ENCODE measurements around the gene TCEANC2. TPM values are rescaled to one million over a fixed set of nuclear protein-coding genes. Genes with fewer than 3 reads are reported as not detected.

TCEANC2 gene
- total and polyA plus RNA-seq, 12 donors: 1.4 to 5.9 (median 3.9) TPM

DNA sequence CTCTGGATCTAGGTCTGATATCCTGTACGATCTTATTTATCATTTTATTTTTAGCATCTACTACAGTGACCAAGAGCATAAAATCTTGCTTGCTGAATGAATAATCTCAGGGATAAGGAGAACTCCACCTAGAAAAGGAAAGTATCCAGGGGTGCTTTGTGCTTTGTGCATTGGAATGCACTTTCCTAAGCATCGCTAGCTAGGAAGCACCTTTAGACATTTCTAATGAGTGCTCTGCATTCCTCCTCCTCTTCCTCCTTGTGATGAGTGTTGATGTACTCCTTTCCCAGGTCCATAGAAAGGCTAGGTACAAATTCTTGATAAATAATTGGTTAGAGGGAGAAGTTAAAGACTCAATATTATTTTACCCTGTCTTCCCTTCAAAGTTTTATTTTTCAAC is 31.4 kb downstream of the TCEANC2 start:
- H3K27me3 ChIP-seq: no peaks in the 10 kb centered on the region
- 91 to 93% methylated on average over 2 of the region's 2 CpGs for WGBS, 2 donors
- no peak overlapping the region for H3K27ac ChIP-seq
- DNase-seq: no peak
- H3K36me3 ChIP-seq: peaks cover 0 to 27% (median 0%) of the 10 kb centered on the region in 9 donors
- intact Hi-C loops (cut with DNase I): no loop called here
- TF ChIP-seq, protein P1, sequence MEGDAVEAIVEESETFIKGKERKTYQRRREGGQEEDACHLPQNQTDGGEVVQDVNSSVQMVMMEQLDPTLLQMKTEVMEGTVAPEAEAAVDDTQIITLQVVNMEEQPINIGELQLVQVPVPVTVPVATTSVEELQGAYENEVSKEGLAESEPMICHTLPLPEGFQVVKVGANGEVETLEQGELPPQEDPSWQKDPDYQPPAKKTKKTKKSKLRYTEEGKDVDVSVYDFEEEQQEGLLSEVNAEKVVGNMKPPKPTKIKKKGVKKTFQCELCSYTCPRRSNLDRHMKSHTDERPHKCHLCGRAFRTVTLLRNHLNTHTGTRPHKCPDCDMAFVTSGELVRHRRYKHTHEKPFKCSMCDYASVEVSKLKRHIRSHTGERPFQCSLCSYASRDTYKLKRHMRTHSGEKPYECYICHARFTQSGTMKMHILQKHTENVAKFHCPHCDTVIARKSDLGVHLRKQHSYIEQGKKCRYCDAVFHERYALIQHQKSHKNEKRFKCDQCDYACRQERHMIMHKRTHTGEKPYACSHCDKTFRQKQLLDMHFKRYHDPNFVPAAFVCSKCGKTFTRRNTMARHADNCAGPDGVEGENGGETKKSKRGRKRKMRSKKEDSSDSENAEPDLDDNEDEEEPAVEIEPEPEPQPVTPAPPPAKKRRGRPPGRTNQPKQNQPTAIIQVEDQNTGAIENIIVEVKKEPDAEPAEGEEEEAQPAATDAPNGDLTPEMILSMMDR (IDR thresholded peaks at IDR 0.05): no peak
- no peaks in the 10 kb centered on the region for H3K9me3 ChIP-seq
- no peaks in the 10 kb centered on the region for H3K4me1 ChIP-seq
- no peak overlapping the region for H3K4me3 ChIP-seq
- ATAC-seq: no peak

- Histone ChIP-seq H3K36me3 (peaks cover 0 to 36% (median 0%) of the 10 kb centered on the region in 9 donors), H3K9me3 (no peaks in the 10 kb centered on the region), H3K27me3 (no peaks in the 10 kb centered on the region), H3K4me1 (no peaks in the 10 kb centered on the region), H3K4me3 (no peak overlapping the region), H3K27ac (no peak overlapping the region)
- WGBS, 2 donors: 93 to 100% methylated on average over 1 of the region's 1 CpG
- TF ChIP-seq, protein P1 (IDR thresholded peaks at IDR 0.05): no peak
- no peak for ATAC-seq
- intact Hi-C loops (cut with DNase I): no loop called here
- no peak for DNase-seq
Observed at GRCh38 chr1:54086754-54087153, 33.3 kb downstream of the TCEANC2 start.

DNA sequence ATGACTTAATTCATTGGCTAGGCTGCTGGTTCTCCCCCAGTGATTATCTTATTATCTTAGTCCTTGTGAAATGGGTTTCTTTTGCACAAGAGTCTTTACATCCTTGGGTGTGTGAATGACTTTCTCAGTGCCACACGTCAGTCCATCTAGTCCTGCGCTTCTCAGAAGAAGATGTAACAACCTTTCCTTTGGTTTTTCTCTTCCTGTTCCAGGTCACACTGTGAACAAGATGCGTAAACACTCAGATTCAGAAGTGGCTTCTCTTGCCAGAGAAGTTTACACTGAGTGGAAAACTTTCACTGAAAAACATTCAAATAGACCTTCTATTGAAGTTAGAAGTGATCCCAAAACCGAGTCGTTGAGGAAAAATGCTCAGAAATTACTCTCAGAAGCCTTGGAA is 35.0 kb downstream of the TCEANC2 start:
- TF ChIP-seq, protein P1 (IDR thresholded peaks at IDR 0.05): no peak
- Histone ChIP-seq H3K27ac (no peak overlapping the region), H3K27me3 (no peaks in the 10 kb centered on the region), H3K36me3 (peaks cover 0 to 36% (median 0%) of the 10 kb centered on the region in 9 donors), H3K9me3 (no peaks in the 10 kb centered on the region), H3K4me1 (no peaks in the 10 kb centered on the region), H3K4me3 (no peak overlapping the region)
- intact Hi-C loops (cut with DNase I): no loop called here
- 92 to 96% methylated on average over 5 of the region's 5 CpGs for WGBS, 2 donors
- ATAC-seq (no peak), DNase-seq (no peak)

- H3K36me3 ChIP-seq: peaks cover 0 to 33% (median 0%) of the 10 kb centered on the region in 9 donors
- DNase-seq (no peak), ATAC-seq (no peak)
- 89 to 94% methylated on average over 3 of the region's 3 CpGs for WGBS, 2 donors
- intact Hi-C loops (cut with DNase I): no loop called here
- H3K4me3 ChIP-seq: no peak overlapping the region
- no peaks in the 10 kb centered on the region for H3K27me3 ChIP-seq
- TF ChIP-seq, protein P1 (IDR thresholded peaks at IDR 0.05): no peak
- peaks cover 0 to 12% (median 0%) of the 10 kb centered on the region in 9 donors for H3K4me1 ChIP-seq
- H3K27ac ChIP-seq: no peak overlapping the region
- H3K9me3 ChIP-seq: no peaks in the 10 kb centered on the region
Observed at GRCh38 chr1:54091666-54092065, 38.3 kb downstream of the TCEANC2 start.

Measured in heart right ventricle (tissue), 16 donors.